ENCODE measurements around the gene DTD2. TPM values are rescaled to one million over a fixed set of nuclear protein-coding genes. Genes with fewer than 3 reads are reported as not detected.

The DTD2 gene
- total RNA-seq, 1 donor from 2014 or later = 5.1 TPM

- H3K4me1 Mint-ChIP-seq (ENCODE audit: unreplicated experiment) = no peaks in the 10 kb centered on the region
- H3K27ac Mint-ChIP-seq (ENCODE audit: unreplicated experiment) = no peak overlapping the region
- no peaks in the 10 kb centered on the region for H3K36me3 Mint-ChIP-seq (ENCODE audit: low read depth, unreplicated experiment)
- H3K9me3 Mint-ChIP-seq (ENCODE audit: unreplicated experiment) = peaks cover 4% of the 10 kb centered on the region
- DNase-seq (ENCODE audit: low spot score) = no peak
- H3K27me3 Mint-ChIP-seq (ENCODE audit: unreplicated experiment) = no peaks in the 10 kb centered on the region
- H3K4me3 Mint-ChIP-seq (ENCODE audit: unreplicated experiment) = no peak overlapping the region
- TF ChIP-seq, protein P1, sequence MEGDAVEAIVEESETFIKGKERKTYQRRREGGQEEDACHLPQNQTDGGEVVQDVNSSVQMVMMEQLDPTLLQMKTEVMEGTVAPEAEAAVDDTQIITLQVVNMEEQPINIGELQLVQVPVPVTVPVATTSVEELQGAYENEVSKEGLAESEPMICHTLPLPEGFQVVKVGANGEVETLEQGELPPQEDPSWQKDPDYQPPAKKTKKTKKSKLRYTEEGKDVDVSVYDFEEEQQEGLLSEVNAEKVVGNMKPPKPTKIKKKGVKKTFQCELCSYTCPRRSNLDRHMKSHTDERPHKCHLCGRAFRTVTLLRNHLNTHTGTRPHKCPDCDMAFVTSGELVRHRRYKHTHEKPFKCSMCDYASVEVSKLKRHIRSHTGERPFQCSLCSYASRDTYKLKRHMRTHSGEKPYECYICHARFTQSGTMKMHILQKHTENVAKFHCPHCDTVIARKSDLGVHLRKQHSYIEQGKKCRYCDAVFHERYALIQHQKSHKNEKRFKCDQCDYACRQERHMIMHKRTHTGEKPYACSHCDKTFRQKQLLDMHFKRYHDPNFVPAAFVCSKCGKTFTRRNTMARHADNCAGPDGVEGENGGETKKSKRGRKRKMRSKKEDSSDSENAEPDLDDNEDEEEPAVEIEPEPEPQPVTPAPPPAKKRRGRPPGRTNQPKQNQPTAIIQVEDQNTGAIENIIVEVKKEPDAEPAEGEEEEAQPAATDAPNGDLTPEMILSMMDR (IDR thresholded peaks at IDR 0.05; ENCODE audit: unreplicated experiment) = no peak
These were observed 22.0 kb downstream of the DTD2 start for GRCh38 chr14:31435276-31435675.

DNA sequence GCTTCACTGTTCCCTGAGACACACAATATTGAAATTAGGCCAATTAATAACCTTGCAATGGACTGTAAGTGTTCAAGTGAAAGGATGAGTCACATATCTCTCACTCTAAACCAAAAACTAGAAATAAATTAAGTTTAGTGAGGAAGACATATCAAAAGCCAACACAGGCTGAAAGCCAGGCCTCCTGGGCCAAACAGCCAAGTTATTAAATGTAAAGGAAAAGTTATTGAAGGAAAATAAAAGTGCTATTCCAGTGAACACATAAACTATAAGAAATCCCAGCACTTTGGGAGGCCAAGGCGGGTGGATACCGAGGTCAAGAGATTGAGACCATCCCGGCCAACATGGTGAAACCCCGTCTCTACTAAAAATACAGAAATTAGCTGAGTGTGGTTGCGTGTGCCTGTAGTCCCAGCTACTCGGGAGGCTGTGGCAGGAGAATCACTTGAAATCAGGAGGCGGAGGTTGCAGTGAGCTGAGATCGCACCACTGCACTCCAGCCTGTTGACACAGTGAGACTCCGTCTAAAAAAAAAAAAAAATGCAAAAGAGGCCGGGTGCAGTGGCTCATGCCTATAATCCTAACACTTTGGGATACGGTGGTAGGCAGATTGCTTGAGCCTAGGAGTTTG is 26.6 kb downstream of the DTD2 start:
- TF ChIP-seq, protein P1 (IDR thresholded peaks at IDR 0.05; ENCODE audit: unreplicated experiment) = no peak
- H3K4me3 Mint-ChIP-seq (ENCODE audit: unreplicated experiment) = no peak overlapping the region
- no peak for DNase-seq (ENCODE audit: low spot score)
- H3K4me1 Mint-ChIP-seq (ENCODE audit: unreplicated experiment) = peaks cover 6% of the 10 kb centered on the region
- no peaks in the 10 kb centered on the region for H3K36me3 Mint-ChIP-seq (ENCODE audit: low read depth, unreplicated experiment)
- H3K27ac Mint-ChIP-seq (ENCODE audit: unreplicated experiment) = no peak overlapping the region
- H3K27me3 Mint-ChIP-seq (ENCODE audit: unreplicated experiment) = no peaks in the 10 kb centered on the region
- H3K9me3 Mint-ChIP-seq (ENCODE audit: unreplicated experiment) = no peaks in the 10 kb centered on the region

DNA sequence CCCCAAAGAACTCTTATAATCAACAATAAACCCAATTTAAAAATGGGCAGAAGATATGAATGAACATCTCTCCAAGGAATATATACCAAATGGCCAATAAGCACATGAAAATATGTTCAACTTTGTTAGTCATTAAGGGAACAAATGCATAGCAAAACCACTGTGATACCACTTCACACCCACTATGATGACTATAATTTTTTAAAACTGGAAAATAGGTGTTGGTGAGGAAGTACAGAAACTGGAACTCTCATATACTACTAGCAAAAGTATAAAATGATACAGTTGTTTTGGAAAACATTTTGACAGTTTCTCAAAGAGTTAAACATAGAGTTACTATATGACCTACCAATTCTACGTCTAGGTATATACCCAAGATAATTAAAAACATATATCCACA is 27.5 kb downstream of the DTD2 start:
- Mint-ChIP-seq H3K9me3 (ENCODE audit: unreplicated experiment) (no peaks in the 10 kb centered on the region), H3K27ac (ENCODE audit: unreplicated experiment) (no peak overlapping the region), H3K4me1 (ENCODE audit: unreplicated experiment) (peaks cover 6% of the 10 kb centered on the region), H3K4me3 (ENCODE audit: unreplicated experiment) (no peak overlapping the region), H3K36me3 (ENCODE audit: low read depth, unreplicated experiment) (no peaks in the 10 kb centered on the region), H3K27me3 (ENCODE audit: unreplicated experiment) (no peaks in the 10 kb centered on the region)
- no peak for DNase-seq (ENCODE audit: low spot score)
- TF ChIP-seq, protein P1 (IDR thresholded peaks at IDR 0.05; ENCODE audit: unreplicated experiment) = no peak

GRCh38 chr14:31428011-31428410 is 29.3 kb downstream of the DTD2 start:
- H3K9me3 Mint-ChIP-seq (ENCODE audit: unreplicated experiment) = no peaks in the 10 kb centered on the region
- peaks cover 6% of the 10 kb centered on the region for H3K4me1 Mint-ChIP-seq (ENCODE audit: unreplicated experiment)
- H3K27me3 Mint-ChIP-seq (ENCODE audit: unreplicated experiment) = no peaks in the 10 kb centered on the region
- TF ChIP-seq, protein P1 (IDR thresholded peaks at IDR 0.05; ENCODE audit: unreplicated experiment) = no peak
- no peak overlapping the region for H3K4me3 Mint-ChIP-seq (ENCODE audit: unreplicated experiment)
- no peaks in the 10 kb centered on the region for H3K36me3 Mint-ChIP-seq (ENCODE audit: low read depth, unreplicated experiment)
- H3K27ac Mint-ChIP-seq (ENCODE audit: unreplicated experiment) = no peak overlapping the region
- no peak for DNase-seq (ENCODE audit: low spot score)

DNA sequence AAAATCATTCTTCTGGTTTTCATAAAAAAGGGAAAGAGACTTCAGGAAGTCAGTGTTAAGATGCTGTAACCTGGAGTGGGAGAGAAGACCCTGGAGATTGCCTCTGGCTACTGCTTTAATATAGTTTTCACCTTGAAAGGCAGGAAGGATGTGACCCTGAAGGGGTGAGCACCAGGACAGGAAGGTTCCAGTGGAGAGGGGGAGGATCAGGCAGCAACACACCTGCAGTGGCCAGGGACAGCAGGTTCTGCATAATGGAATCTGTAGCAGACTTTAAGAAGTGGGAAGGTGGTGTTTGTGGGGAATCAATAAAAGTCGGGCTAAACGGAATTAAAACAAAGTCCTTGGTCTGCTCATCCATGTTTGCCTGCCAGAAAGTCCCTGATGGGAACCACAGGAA is 30.6 kb downstream of the DTD2 start:
- TF ChIP-seq, protein P1 (IDR thresholded peaks at IDR 0.05; ENCODE audit: unreplicated experiment) = no peak
- H3K27me3 Mint-ChIP-seq (ENCODE audit: unreplicated experiment) = no peaks in the 10 kb centered on the region
- no peaks in the 10 kb centered on the region for H3K36me3 Mint-ChIP-seq (ENCODE audit: low read depth, unreplicated experiment)
- no peak overlapping the region for H3K4me3 Mint-ChIP-seq (ENCODE audit: unreplicated experiment)
- H3K4me1 Mint-ChIP-seq (ENCODE audit: unreplicated experiment) = peaks cover 6% of the 10 kb centered on the region
- no peak overlapping the region for H3K27ac Mint-ChIP-seq (ENCODE audit: unreplicated experiment)
- H3K9me3 Mint-ChIP-seq (ENCODE audit: unreplicated experiment) = no peaks in the 10 kb centered on the region
- DNase-seq (ENCODE audit: low spot score) = no peak

All from endothelial cell (in vitro differentiated cells).